ENCODE data around the gene ZFP90.
"Not testable (repeated sequence)": the region's sequence is repeated elsewhere in the genome, so short reads cannot be mapped to it uniquely, and the experiment has no call there.

ZFP90 gene

GRCh38 chr16:68538880-68539701 lies at the start of gene ZFP90:
ZFP90 (plus strand) TSS chr16:68539291; CDS start chr16:68539793, 502 bp downstream.
- DNase-seq (ENCODE audit: low read depth in 2 of 2): peak; percentile 79

DNA sequence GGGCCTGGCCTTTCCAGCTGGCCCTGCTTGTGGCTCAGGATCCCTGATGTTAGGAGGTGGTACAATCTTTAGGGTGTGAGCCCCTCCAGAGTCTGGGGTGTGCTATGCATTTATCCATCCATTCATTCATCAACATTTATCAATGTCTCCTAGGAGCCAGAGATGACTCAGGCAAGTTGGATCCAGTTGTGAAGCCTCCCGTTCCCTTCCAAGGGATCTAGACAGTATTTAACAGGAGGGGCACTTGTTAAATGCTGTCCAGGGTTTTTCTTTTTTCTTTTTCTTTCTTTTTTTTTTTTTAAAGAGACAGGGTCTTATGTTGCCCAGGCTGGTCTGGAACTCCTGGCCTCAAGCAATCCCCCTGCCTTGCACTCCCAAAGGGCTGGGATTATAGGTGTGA lies 48.7 kb upstream of the ZFP90 start:
- no peak for DNase-seq (ENCODE audit: low read depth in 2 of 2)

DNA sequence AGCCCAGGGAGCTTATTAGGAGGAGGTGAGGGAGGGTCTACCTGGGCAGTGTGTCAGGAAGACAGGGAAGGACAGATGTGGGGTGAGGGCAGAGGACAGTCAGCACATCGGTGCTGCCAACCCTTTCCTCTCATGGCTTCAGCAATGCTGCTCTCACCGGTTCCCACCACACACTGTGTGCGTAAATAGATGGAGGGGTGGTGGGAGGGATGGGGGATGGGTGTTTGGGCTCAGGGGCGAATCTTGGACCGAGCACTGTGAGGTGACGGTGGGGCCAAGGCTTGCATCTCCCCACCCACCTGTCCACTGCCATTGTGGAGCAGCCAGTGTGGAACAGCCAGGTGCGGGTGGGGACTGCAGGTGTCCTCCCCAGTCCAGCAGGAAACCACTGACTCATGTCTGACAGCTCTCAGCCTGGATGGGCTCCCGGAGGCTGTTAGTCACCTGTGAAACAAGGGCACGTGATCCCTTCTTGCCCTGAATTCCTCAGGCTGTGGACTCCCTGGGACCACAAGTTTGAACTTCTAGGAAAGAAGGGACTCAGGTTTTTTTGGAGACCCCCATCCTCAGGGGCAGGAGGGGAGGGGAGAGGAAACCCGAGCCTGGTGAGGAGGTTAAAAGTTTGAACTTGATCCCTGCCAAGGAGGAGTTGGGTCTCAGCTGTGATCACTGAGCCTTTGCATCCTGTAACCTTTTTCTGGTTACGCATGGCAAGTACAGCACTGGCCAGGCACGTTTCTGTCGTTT lies 48.1 kb upstream of the ZFP90 start:
- no peak for DNase-seq (ENCODE audit: low read depth in 2 of 2)

GRCh38 chr16:68491576-68491950 lies 47.5 kb upstream of the ZFP90 start:
- DNase-seq (ENCODE audit: low read depth in 2 of 2): no peak

DNA sequence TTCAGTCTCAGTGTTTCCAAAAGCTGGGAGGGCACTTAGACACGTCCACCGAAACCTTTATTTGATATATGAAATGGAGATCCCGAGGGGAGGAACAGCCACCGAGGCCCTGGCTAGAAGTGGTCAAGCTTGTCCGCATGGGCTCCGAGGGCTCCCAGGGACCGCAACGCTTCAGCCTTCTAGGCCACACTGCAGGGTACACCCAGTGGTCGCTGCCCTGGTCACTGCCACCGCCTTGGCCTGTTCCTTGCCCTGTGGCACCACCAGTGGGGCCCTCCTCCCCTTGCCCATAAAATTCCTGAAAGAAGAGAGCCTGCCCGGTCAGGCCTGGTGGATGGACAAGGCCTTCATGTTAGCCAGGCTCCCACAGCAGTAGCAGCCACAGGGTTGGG lies 46.9 kb upstream of the ZFP90 start:
- DNase-seq (ENCODE audit: low read depth in 2 of 2): no peak

DNA sequence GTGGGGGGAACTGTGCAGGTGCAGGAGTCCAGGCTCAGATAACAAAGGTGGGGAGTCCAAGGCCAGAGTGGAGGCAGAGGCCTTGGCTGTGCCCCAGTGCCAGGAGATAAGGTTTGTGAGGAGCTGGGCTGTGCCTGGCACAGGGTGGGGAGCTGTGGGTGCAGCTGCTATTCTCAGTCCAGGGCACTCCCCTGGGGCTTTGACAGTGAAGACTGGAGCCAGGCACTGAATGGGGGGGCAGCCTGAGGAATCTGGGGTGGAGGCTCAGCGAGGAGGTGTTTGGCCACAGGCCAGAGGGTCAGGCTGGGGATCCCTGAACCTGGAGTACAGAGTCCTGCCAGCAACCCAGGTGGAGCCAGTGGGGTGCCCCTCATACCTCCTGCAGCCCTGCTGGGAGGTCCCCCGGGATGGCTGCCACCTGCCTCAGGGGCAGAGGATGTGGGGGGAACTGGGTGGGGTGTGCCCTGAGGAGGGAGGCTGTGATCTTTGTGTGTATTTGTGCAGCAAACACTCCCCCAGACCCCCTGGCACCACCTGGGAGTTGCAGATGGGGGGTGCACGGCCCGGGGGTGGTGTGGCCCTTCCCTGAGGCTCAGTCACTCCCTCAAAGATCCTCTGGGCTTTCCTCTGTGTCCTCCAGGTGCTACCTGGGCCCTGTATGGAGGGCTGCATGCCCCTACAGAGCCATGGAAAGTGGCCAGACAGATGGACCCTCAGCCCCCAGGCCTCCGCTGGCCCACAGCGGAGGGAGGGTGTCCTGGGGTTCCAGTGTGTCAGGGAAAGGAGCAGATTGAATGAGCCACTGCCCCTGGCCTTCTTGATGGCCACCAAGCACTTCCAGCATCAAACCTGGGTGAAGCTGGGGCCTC lies 46.3 kb upstream of the ZFP90 start:
- no peak for DNase-seq (ENCODE audit: low read depth in 2 of 2)

- no peak for DNase-seq (ENCODE audit: low read depth in 2 of 2)
Observed at GRCh38 chr16:68493412-68494070, 45.5 kb upstream of the ZFP90 start.

- not testable (repeated sequence) for DNase-seq (ENCODE audit: low read depth in 2 of 2)
Observed at GRCh38 chr16:68494261-68494660, 44.8 kb upstream of the ZFP90 start.

- no peak for DNase-seq (ENCODE audit: low read depth in 2 of 2)
Observed at GRCh38 chr16:68496689-68497088, 42.4 kb upstream of the ZFP90 start.

DNA sequence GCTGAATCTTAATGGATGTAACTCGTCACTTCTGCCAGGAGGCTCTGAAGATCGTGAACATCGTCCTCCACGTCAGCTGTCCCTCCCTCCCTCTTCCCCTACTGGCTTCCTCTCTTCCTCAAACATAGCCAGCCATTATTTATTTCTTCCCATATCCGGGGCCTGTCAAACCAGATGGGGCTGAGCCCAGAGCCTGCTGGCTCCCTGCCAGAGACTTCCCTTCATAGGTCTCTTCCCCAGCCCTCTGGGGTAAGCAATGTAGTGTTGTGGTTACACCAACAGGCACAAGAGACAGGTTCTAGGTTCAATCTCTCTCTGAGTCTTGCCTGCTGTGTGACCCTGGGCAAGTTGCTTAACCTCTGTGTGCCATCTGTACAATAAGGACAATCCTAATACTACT lies 40.1 kb upstream of the ZFP90 start:
- DNase-seq (ENCODE audit: low read depth in 2 of 2): no peak

DNA sequence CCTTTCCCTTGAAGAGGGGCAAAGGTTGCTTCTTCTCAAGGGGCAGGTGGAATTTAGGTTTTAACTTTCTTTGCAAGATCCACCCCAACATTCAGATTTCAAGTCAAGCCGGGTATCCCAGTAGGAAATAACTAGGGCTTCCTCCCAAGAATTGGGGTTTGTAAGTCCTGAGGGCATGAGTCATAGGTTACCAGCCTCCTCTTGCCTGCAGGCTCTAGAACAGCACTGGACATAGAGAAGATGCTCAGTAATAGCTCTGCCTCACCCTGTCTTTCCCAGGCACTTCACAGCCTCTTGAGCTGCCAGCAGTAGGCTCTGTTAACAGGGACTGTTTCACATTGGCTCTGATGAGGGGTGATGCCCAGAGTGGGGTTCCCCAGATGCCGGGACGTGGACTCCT lies 35.8 kb upstream of the ZFP90 start:
- DNase-seq (ENCODE audit: low read depth in 2 of 2): no peak

DNA sequence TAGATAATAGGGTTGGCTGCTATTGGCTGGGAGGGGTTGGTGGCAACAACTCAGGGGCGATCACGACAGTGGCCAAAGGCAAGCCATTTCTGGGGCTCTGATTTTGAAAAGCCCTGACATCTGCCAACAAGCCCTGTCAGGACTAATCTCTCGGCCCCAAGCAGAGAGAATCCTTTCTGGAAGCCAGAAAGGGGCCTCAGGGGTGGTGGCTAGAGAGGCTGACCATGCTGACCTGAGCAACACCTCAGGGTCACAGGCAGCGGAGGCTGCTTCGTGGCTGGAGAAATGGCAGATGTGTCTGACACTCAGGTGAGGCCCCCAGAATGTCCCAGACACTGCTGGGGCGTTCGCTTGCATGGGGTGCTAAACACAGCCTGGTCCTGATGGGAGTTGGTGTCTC lies 35.0 kb upstream of the ZFP90 start:
- DNase-seq (ENCODE audit: low read depth in 2 of 2): no peak

DNA sequence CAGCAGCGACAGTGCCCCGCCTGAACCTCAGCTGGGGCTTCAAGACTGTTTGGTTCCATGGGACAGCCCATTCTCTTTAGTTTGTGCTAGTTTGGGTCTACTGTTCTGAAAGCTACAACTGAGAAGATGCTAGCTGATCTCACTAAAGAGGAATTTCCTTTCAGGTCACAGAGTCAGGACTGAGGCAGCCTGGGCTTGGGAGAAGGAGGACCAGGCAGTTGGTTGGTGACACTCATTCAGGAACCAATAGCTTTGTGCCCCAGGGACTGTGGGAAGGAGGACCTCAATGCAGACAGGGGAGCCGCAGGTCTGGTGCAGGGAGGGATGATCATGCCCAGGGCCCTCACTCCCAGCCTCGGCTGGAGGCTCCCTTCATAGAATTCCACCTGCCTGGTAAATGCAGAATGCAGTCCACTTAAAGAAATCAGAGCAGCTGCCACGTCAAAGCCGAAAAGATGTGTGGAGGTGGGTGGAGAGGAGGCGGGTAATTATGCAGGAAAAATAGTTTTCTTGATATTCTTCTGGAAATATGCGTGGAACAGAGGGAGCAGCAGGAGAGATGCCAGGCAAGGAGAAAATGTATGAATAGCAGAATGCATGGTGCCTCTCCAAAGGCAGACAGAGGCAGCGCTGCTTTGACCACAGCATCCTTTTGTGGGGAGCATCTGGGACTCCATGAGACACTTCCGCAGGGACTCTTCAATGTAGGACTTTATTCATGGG lies 32.6 kb upstream of the ZFP90 start:
- DNase-seq (ENCODE audit: low read depth in 2 of 2): no peak

- DNase-seq (ENCODE audit: low read depth in 2 of 2): no peak
Observed at GRCh38 chr16:68508013-68508412, 31.1 kb upstream of the ZFP90 start.

DNA sequence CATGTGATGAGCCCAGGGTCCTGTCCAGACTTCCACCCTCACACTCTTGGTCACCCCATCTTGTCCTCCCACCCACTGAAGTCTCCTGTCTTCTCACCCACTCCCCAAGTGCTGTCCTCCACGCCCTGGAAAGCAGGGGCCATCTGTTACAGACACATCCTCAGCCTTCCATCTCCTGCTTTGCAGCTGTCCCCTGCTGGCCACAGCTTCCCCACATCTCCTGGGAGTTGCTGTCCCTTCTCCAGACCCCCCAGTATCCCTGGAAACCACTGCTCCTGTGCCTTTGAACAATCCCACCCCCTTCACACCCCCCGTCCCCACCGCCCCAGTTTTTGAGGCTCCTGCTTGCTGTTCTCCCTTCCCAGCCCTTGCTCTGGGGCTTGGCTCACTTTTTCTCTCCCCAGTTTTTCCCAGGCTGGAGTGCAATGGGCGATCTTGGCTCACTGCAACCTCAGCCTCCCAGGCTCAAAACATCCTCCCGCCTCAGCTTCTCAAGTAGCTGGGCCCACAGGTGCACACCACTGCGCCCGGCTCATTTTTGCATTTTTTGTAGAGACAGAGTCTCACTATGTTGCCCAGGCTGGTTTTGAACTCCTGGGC lies 30.4 kb upstream of the ZFP90 start:
- DNase-seq (ENCODE audit: low read depth in 2 of 2): no peak

- DNase-seq (ENCODE audit: low read depth in 2 of 2): no peak
Observed at GRCh38 chr16:68509381-68509780, 29.7 kb upstream of the ZFP90 start.

GRCh38 chr16:68510775-68511174 lies 28.3 kb upstream of the ZFP90 start:
- no peak for DNase-seq (ENCODE audit: low read depth in 2 of 2)

GRCh38 chr16:68512183-68512582 lies 26.9 kb upstream of the ZFP90 start:
- DNase-seq (ENCODE audit: low read depth in 2 of 2): no peak

- no peak for DNase-seq (ENCODE audit: low read depth in 2 of 2)
Observed at GRCh38 chr16:68512742-68513141, 26.3 kb upstream of the ZFP90 start.

DNA sequence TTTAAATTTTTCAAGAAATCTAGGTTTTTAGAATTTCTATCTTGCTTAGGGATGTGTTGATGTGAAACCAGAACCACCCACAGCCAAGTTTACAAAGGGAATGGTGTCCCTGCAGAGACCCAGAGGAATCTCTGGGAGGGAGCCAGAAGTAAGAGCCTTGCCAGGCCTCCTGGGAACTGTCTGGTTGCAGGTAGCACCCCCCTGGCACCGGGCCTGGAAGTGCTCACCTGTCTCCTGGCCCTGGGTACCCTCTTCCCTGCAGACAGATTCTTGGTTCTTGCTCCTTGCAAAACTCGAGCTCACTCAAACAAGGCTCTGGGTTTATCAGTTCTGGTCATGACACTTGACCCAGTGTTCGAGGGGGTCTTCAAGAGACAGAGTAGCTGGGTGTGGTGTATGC lies 24.6 kb upstream of the ZFP90 start:
- no peak for DNase-seq (ENCODE audit: low read depth in 2 of 2)

All from stimulated activated CD4-positive, alpha-beta T cell treated with anti-CD3 and anti-CD28 coated beads, Interleukin-4, amount 100 ng/mL, for 48 hours (primary cell).